ENCODE results near the gene CLSTN2.

The CLSTN2 gene

GRCh38 chr3:140323561-140323960 is 388.6 kb downstream of the CLSTN2 start:
- Histone ChIP-seq H3K4me2 (ENCODE audit: insufficient read depth, low read length, poor library complexity, severe bottlenecking) (no peak overlapping the region), H3K79me1 (ENCODE audit: low read depth, low read length) (no peaks in the 10 kb centered on the region), H2BK120ac (ENCODE audit: low read depth, low read length) (no peak overlapping the region), H3K9me3 (replicated peaks in 1 of 2; ENCODE audit: control insufficient read depth in 2 of 2, insufficient read depth in 1 of 2, low read depth in 1 of 2, low read length in 2 of 2) (no peaks in the 10 kb centered on the region), H3K4ac (ENCODE audit: low read length) (no peak overlapping the region), H3K23ac (ENCODE audit: low read depth, low read length, poor library complexity) (no peak overlapping the region), H2BK12ac (ENCODE audit: low read length) (no peak overlapping the region), H2BK15ac (ENCODE audit: low read length) (no peak overlapping the region), H3K36me3 (replicated peaks in 1 of 2; ENCODE audit: control insufficient read depth in 2 of 2, insufficient read depth in 2 of 2, low read length in 2 of 2) (no peaks in the 10 kb centered on the region), H4K8ac (ENCODE audit: low read depth, low read length) (no peak overlapping the region), H2AK5ac (ENCODE audit: low read depth, low read length) (no peak overlapping the region), H2BK5ac (ENCODE audit: low read length) (no peak overlapping the region), H2AFZ (ENCODE audit: low read length) (no peak overlapping the region), H4K91ac (ENCODE audit: low read depth, low read length, poor library complexity) (no peak overlapping the region), H3K9ac (ENCODE audit: low read depth, low read length, poor library complexity) (no peak overlapping the region), H3K4me1 (ENCODE audit: control insufficient read depth in 2 of 2, insufficient read depth in 1 of 2, low read depth in 1 of 2, low read length in 2 of 2) (no peaks in the 10 kb centered on the region), H3K18ac (ENCODE audit: low read length) (no peak overlapping the region), H3K27me3 (ENCODE audit: control insufficient read depth in 3 of 3, insufficient read depth in 3 of 3, low read depth in 1 of 3, low read length in 3 of 3) (peaks cover 0 to 6% (median 0%) of the 10 kb centered on the region in 3 experiments), H3K4me3 (ENCODE audit: low read length in 2 of 2) (no peak overlapping the region), H3K14ac (ENCODE audit: low read length) (no peak overlapping the region), H3K27ac (replicated peaks; ENCODE audit: low read length) (no peak overlapping the region)
- no CpG with 5 or more reads among the region's 1 CpG for WGBS, 2 donors (ENCODE audit: extremely low coverage in 2 of 2, insufficient read length in 2 of 2, insufficient replicate concordance in 1 of 2)
- DNase-seq (ENCODE audit: low spot score), result no peak

- no peak overlapping the region for H3K4ac ChIP-seq (ENCODE audit: low read length)
- H2BK5ac ChIP-seq (ENCODE audit: low read length), result no peak overlapping the region
- no peak overlapping the region for H3K9ac ChIP-seq (ENCODE audit: low read depth, low read length, poor library complexity)
- no peak overlapping the region for H3K23ac ChIP-seq (ENCODE audit: low read depth, low read length, poor library complexity)
- H2BK120ac ChIP-seq (ENCODE audit: low read depth, low read length), result no peak overlapping the region
- H3K14ac ChIP-seq (ENCODE audit: low read length), result no peak overlapping the region
- H3K36me3 ChIP-seq (replicated peaks in 1 of 2; ENCODE audit: control insufficient read depth in 2 of 2, insufficient read depth in 2 of 2, low read length in 2 of 2), result no peaks in the 10 kb centered on the region
- H3K9me3 ChIP-seq (replicated peaks in 1 of 2; ENCODE audit: control insufficient read depth in 2 of 2, insufficient read depth in 1 of 2, low read depth in 1 of 2, low read length in 2 of 2), result no peaks in the 10 kb centered on the region
- H4K8ac ChIP-seq (ENCODE audit: low read depth, low read length), result no peak overlapping the region
- DNase-seq (ENCODE audit: low spot score), result no peak
- no peak overlapping the region for H3K27ac ChIP-seq (replicated peaks; ENCODE audit: low read length)
- no peak overlapping the region for H2AFZ ChIP-seq (ENCODE audit: low read length)
- no peak overlapping the region for H3K4me2 ChIP-seq (ENCODE audit: insufficient read depth, low read length, poor library complexity, severe bottlenecking)
- no peaks in the 10 kb centered on the region for H3K27me3 ChIP-seq (ENCODE audit: control insufficient read depth in 3 of 3, insufficient read depth in 3 of 3, low read depth in 1 of 3, low read length in 3 of 3)
- H3K4me1 ChIP-seq (ENCODE audit: control insufficient read depth in 2 of 2, insufficient read depth in 1 of 2, low read depth in 1 of 2, low read length in 2 of 2), result no peaks in the 10 kb centered on the region
- H2AK5ac ChIP-seq (ENCODE audit: low read depth, low read length), result no peak overlapping the region
- no CpG with 5 or more reads among the region's 2 CpGs for WGBS, 2 donors (ENCODE audit: extremely low coverage in 2 of 2, insufficient read length in 2 of 2, insufficient replicate concordance in 1 of 2)
- H3K4me3 ChIP-seq (ENCODE audit: low read length in 2 of 2), result no peak overlapping the region
- H3K18ac ChIP-seq (ENCODE audit: low read length), result no peak overlapping the region
- H4K91ac ChIP-seq (ENCODE audit: low read depth, low read length, poor library complexity), result no peak overlapping the region
- H2BK12ac ChIP-seq (ENCODE audit: low read length), result no peak overlapping the region
- no peak overlapping the region for H2BK15ac ChIP-seq (ENCODE audit: low read length)
- no peaks in the 10 kb centered on the region for H3K79me1 ChIP-seq (ENCODE audit: low read depth, low read length)
These were observed 397.1 kb downstream of the CLSTN2 start for GRCh38 chr3:140332131-140332530.

- no peak overlapping the region for H3K14ac ChIP-seq (ENCODE audit: low read length)
- no peak overlapping the region for H3K4me3 ChIP-seq (ENCODE audit: low read length in 2 of 2)
- no peak overlapping the region for H2BK15ac ChIP-seq (ENCODE audit: low read length)
- no peak overlapping the region for H2AFZ ChIP-seq (ENCODE audit: low read length)
- no peak overlapping the region for H4K8ac ChIP-seq (ENCODE audit: low read depth, low read length)
- no peaks in the 10 kb centered on the region for H3K4me1 ChIP-seq (ENCODE audit: control insufficient read depth in 2 of 2, insufficient read depth in 1 of 2, low read depth in 1 of 2, low read length in 2 of 2)
- H3K23ac ChIP-seq (ENCODE audit: low read depth, low read length, poor library complexity), result no peak overlapping the region
- H3K4ac ChIP-seq (ENCODE audit: low read length), result no peak overlapping the region
- no peak overlapping the region for H4K91ac ChIP-seq (ENCODE audit: low read depth, low read length, poor library complexity)
- no peaks in the 10 kb centered on the region for H3K79me1 ChIP-seq (ENCODE audit: low read depth, low read length)
- H3K9me3 ChIP-seq (replicated peaks in 1 of 2; ENCODE audit: control insufficient read depth in 2 of 2, insufficient read depth in 1 of 2, low read depth in 1 of 2, low read length in 2 of 2), result no peaks in the 10 kb centered on the region
- H2BK5ac ChIP-seq (ENCODE audit: low read length), result no peak overlapping the region
- DNase-seq (ENCODE audit: low spot score), result no peak
- H3K18ac ChIP-seq (ENCODE audit: low read length), result no peak overlapping the region
- no peak overlapping the region for H2BK12ac ChIP-seq (ENCODE audit: low read length)
- no peak overlapping the region for H2AK5ac ChIP-seq (ENCODE audit: low read depth, low read length)
- WGBS, 2 donors (ENCODE audit: extremely low coverage in 2 of 2, insufficient read length in 2 of 2, insufficient replicate concordance in 1 of 2), result no CpG with 5 or more reads among the region's 5 CpGs
- H3K9ac ChIP-seq (ENCODE audit: low read depth, low read length, poor library complexity), result no peak overlapping the region
- H2BK120ac ChIP-seq (ENCODE audit: low read depth, low read length), result no peak overlapping the region
- H3K36me3 ChIP-seq (replicated peaks in 1 of 2; ENCODE audit: control insufficient read depth in 2 of 2, insufficient read depth in 2 of 2, low read length in 2 of 2), result no peaks in the 10 kb centered on the region
- no peak overlapping the region for H3K27ac ChIP-seq (replicated peaks; ENCODE audit: low read length)
- no peak overlapping the region for H3K4me2 ChIP-seq (ENCODE audit: insufficient read depth, low read length, poor library complexity, severe bottlenecking)
- H3K27me3 ChIP-seq (ENCODE audit: control insufficient read depth in 3 of 3, insufficient read depth in 3 of 3, low read depth in 1 of 3, low read length in 3 of 3), result no peaks in the 10 kb centered on the region
These were observed 399.3 kb downstream of the CLSTN2 start for GRCh38 chr3:140334132-140334929.

GRCh38 chr3:140336465-140336864 is 401.5 kb downstream of the CLSTN2 start:
- H2AK5ac ChIP-seq (ENCODE audit: low read depth, low read length), result no peak overlapping the region
- H3K14ac ChIP-seq (ENCODE audit: low read length), result no peak overlapping the region
- H3K27me3 ChIP-seq (ENCODE audit: control insufficient read depth in 3 of 3, insufficient read depth in 3 of 3, low read depth in 1 of 3, low read length in 3 of 3), result no peaks in the 10 kb centered on the region
- no peak overlapping the region for H3K27ac ChIP-seq (replicated peaks; ENCODE audit: low read length)
- no peak overlapping the region for H2BK15ac ChIP-seq (ENCODE audit: low read length)
- no peak for DNase-seq (ENCODE audit: low spot score)
- no peaks in the 10 kb centered on the region for H3K4me1 ChIP-seq (ENCODE audit: control insufficient read depth in 2 of 2, insufficient read depth in 1 of 2, low read depth in 1 of 2, low read length in 2 of 2)
- WGBS, 2 donors (ENCODE audit: extremely low coverage in 2 of 2, insufficient read length in 2 of 2, insufficient replicate concordance in 1 of 2), result no CpG with 5 or more reads among the region's 3 CpGs
- H2BK5ac ChIP-seq (ENCODE audit: low read length), result no peak overlapping the region
- no peak overlapping the region for H4K91ac ChIP-seq (ENCODE audit: low read depth, low read length, poor library complexity)
- no peak overlapping the region for H2BK120ac ChIP-seq (ENCODE audit: low read depth, low read length)
- H3K36me3 ChIP-seq (replicated peaks in 1 of 2; ENCODE audit: control insufficient read depth in 2 of 2, insufficient read depth in 2 of 2, low read length in 2 of 2), result no peaks in the 10 kb centered on the region
- no peak overlapping the region for H3K9ac ChIP-seq (ENCODE audit: low read depth, low read length, poor library complexity)
- no peak overlapping the region for H3K4ac ChIP-seq (ENCODE audit: low read length)
- no peak overlapping the region for H2BK12ac ChIP-seq (ENCODE audit: low read length)
- H3K4me2 ChIP-seq (ENCODE audit: insufficient read depth, low read length, poor library complexity, severe bottlenecking), result no peak overlapping the region
- no peak overlapping the region for H3K23ac ChIP-seq (ENCODE audit: low read depth, low read length, poor library complexity)
- no peak overlapping the region for H3K4me3 ChIP-seq (ENCODE audit: low read length in 2 of 2)
- H3K9me3 ChIP-seq (replicated peaks in 1 of 2; ENCODE audit: control insufficient read depth in 2 of 2, insufficient read depth in 1 of 2, low read depth in 1 of 2, low read length in 2 of 2), result no peaks in the 10 kb centered on the region
- H3K18ac ChIP-seq (ENCODE audit: low read length), result no peak overlapping the region
- H3K79me1 ChIP-seq (ENCODE audit: low read depth, low read length), result no peaks in the 10 kb centered on the region
- no peak overlapping the region for H4K8ac ChIP-seq (ENCODE audit: low read depth, low read length)
- no peak overlapping the region for H2AFZ ChIP-seq (ENCODE audit: low read length)

All from neuronal stem cell (in vitro differentiated cells).